Glomerular visceral epithelial cell (primary cell): ENCODE data around the gene TMEM117.
"Not testable (repeated sequence)": the region's sequence is repeated elsewhere in the genome, so short reads cannot be mapped to it uniquely, and the experiment has no call there.

Experiments
- DNase-seq: peaks from one replicate; pipeline ENCODE4 v3.0.0-alpha.2; 2016; ENCODE audit errors: extremely low spot score

Gene TMEM117

DNA sequence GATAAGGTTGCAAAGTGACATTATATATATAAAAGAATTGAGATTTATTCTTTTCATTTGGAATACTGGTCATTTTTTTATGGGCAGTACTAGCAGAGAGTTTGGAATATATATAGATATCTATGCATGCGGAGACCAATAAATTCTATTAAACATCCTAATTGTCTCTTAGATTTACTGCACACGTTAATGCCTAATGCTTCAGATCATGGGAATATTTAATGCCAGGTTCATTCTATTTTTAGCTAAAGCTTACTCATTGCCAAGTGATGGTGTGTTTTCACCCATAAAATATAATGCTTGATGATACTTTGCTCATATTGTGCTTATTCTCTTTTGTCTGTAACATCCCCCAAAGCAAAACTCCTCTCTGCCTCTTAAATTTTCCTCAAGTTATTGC is 264.4 kb downstream of the TMEM117 start:
- DNase-seq, result no peak

DNA sequence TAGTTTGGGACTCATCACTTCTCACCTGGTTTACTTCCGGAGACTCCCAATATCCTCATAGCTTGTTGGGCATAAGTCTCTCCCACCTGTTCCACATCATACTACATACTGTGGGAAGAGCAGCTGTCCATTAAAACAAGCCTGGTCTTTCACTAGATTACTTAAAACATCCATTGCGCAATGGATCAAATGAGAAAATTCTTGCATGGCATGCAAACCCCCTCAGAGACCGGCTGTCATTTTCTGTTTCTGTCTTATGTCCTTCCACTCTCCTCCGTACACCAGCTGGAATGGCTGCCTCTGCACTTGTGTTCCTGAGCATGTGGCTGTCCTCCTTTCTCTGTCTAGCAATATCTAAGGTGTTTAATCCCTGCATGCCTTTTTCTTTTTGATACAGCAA is 265.6 kb downstream of the TMEM117 start:
- DNase-seq, result no peak

DNA sequence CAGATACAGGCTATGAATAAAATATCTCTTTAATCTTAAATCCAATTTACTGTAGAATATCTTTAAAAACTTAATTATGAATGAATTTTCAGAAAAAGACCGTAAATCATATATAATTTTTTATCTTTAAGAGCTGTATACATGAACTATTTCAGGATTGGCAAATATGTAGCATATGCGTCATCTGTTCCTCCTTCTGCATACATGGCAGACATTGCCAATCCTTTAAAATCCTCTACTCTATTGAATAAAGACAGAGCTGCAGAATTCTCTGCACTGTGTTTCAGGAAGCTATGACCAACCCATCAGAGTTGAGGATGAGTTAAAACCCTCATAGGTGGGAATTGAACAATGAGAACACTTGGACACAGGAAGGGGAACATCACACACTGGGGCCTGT is 279.0 kb downstream of the TMEM117 start:
- DNase-seq, result no peak

DNA sequence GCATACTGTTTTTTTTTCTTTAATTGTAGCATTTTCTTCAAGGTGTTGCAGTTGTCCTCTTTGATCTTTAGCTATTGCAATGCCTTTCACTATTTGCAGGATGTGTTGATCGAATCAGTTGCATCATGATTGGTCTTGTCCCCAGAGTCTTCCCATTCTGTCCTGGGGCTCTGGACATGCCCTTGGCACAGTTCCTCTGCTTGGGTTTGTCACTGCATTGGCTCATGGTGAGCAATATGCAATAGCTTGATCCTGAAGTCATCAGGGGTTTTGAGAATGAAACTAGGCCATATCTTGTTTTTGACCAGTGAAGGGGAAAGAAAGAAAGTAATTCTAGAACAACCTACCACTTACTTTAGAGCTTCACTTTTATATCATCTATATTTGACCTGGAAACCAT is 281.5 kb downstream of the TMEM117 start:
- DNase-seq, result no peak

DNA sequence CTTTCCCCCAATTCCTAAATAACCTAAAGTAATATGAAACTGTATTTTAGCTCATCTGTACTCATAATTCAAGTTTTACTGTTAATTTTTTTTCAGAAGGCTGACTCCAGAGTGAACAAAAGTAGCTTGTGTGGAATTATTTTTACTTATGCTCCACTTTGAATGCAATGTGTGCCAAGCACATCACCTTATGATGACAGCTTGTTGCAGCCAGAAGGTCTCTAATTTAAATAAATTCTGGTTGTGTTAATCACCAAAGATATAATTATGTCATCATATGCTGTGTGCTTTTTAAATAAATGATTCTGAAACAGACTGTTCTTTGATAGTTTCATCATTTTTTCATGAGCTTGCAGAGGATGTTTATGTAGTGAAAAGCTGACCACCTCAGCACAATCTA is 283.1 kb downstream of the TMEM117 start:
- no peak for DNase-seq

DNA sequence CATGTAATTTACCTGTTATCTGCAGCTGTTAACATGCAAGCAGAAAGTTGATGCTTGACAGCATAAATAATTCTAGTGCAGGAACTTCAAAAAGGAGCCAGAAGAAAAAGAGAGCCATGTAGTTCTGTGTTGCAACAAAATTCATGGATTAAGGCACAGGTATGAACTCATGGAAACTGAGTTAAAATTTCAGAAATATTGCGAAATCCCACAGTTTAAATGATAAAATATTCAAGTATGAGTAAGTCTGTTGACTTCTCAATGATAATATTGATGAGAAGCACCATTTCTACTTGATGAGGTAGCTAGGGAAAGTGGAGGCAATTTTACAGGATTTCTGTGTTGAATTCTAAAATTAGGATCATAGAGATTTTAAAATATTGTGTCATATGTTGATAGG is 290.9 kb downstream of the TMEM117 start:
- no peak for DNase-seq

DNA sequence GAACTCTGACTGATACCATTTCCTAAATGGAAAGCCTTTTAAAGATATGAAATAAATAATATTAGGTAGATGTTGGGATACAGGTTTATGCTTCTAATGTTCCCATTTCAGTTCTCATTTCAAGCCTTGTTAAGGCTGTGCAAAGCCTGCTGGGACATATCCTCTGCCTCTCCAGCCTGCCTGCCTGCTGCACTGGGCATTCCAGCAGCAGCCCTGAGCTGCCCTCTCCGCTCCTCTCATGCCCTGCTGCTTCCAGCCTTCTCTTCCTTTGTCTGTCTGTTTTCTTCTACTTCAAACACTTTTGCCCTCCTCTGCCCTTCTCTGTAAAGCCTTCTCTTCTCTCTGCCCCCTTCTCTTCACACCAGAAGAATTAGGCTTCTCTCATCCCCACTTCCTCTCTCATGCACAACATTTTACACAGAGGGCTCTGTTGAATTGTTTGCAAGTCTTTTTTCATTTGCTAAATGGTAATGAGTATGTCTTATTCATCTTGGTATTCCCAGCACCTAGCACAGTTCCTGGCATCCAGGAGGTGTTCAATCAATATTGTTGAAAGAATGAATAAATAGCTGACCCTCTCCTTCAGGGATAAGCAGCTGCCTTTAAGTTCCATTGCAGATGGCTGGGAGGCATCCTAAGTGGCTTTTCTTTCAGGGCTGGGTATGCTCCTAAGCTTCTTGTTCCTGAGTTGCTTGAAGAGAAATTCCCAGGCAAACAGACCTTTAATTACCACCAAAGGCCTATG is 292.3 kb downstream of the TMEM117 start:
- DNase-seq, result no peak

DNA sequence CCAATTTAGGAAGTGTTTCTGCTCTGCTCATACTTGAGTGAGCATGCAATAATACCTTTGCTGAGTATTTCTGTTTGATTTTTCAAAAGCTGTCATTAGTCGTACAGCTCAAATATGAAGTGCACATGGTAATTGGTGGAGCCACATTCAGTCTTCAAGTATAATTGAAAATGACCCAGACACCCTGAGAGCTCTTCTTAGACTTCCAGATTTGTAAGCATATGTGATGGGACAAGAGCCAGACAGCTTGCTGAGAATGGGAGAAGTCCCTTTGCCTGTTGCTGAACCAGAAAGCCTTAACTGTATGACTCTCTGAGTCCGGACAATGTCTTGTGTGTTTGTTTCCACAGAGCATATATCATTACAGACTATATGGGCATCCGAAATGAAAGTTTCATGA is 307.3 kb downstream of the TMEM117 start:
- DNase-seq, result no peak

DNA sequence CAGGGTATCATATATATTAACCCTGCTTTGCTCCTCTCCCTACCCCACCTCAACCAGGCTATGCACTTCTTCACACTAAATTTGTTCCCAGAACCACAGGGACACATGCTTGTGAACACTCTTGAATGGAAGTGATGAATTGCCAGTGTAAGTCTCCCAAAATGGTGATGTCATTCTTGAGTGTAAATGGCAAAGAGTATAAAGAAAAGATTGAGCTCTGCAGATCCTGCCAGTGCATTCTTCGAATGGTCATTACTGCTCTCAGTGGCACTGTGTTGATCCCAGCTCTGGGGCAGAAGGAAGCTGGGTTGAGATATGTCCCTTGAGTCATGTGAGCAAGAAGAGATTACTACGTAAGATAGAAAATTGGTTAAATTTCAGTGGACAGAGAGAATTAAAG is 313.1 kb downstream of the TMEM117 start:
- no peak for DNase-seq

DNA sequence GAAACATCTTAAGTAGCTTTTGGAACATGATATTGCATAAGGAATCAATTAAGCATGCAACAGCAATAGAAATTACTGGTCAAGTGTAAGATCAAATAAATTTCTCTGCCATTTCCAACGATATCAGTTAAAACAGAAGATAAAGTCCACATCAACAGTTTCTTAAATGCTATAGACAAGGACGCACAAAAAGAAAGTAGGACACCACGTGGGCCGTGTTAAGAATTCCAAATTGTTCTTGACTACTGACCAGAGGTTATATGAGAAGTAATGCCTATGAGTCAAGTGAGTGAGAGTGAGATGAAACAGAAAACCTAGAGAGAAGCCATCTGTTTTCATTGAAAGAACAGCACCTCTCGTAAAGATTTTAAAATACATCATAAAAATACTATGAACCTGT is 318.2 kb downstream of the TMEM117 start:
- no peak for DNase-seq

DNA sequence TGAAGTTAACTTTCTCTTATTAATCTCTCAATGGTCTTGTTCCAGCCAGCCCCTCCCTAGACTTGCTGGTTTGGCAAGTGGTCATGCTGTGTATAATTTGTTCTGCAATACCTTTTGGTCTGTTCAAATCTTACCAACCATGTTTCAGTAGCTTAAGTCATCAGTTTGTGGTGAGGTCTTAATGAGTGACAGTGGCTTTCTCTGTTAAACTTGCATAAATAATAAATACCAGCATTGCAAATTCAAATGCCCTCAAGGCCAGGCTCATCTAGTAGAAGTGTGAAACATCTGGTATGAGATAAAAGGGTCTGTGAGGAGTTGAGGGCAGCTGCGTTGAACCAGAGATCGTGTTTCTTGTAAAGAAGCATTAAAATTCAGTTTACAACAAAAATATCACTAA is 319.5 kb downstream of the TMEM117 start:
- DNase-seq, result no peak

DNA sequence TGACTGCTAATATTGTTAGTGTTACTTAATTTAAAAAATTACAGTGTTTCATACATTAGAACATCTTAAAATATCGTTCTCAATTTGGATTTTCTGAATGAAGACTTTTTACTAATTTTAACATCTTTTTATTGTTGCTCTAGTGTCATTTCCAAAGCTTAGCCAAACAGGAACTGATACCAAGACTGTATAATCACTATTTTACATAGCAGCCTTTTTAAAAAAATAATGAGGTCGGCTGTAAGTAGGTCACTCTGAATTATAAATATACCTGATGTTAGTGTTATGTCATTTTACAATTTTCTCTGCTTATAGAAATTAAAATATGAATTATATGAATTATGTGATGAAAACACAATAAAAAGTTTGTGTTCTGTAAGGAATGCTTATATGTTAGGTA is 321.5 kb downstream of the TMEM117 start:
- DNase-seq, result no peak

DNA sequence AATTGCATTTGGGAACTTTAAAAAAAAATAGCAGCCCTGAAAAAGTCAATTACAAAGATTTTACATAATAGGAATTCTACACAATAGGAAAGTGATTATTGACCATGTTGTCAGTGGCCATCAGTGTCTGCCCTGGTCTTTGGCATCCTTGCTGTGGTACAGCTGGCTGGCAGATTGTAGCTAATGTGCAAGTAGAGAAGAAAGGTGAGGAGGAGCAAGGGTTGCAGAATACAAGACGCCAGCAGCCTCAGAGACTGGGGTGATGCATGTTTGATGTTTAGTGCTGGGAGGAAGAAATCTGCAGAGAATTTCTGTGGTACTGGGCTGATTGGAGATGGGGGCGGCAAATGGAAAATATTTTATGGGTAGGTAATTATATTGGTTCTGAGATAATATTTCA is 322.9 kb downstream of the TMEM117 start:
- DNase-seq, result no peak

DNA sequence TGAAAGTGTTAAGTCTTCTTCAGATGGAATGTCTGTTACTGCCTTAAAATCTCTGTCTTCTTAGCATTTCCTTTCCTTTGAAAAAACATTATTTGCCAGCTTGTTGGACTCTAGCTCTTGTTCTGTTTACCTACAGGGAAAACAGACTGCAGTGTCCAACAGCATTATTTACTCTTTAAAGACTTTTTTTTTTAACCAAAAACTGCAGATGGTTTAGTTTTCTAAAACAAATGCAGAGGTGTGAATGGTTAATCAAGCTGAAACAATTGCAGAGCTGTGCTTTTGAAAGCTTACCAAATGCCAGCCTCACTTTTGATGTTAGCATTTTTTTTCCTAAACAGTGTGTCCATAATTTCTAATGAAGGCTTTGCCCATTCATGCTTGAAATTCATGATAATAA is 323.3 kb downstream of the TMEM117 start:
- DNase-seq, result no peak

DNA sequence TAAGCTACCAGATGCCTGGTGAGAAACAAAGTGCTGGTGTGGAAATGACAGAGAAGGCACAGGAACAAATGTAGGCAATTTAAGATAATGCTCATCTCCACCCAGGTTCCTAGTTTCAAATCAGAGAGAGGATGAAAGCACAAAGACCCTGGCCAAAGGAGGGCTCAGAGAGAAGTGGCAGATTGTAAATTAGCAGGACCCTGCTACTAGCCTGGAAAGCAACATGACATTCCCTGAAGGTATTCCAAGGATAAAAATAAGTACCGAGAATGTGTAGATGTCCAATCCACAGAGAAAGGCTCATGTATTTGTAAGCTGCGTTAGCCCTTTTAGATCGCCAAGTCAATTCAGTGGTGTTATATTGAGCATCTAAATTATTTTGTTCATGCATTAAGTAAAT is 324.0 kb downstream of the TMEM117 start:
- no peak for DNase-seq

DNA sequence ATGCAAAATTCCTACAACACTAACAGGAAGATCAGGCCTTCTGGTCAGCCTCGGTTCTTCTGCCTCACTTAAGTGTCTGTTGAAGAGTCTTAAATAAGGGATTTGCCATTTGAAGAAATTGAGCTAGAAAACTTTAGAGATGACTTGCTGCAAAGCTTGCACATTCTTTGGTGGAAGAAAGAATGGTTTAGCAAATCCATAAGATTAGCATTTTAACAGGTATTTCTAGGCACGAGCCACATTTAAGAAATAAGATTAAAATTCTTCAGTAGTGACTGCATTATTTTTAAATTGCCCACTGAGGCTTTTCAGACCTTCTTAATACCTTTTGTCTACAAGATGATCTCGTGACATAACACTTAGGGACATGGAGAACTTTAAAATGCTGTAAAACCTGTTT is 327.1 kb downstream of the TMEM117 start:
- no peak for DNase-seq

DNA sequence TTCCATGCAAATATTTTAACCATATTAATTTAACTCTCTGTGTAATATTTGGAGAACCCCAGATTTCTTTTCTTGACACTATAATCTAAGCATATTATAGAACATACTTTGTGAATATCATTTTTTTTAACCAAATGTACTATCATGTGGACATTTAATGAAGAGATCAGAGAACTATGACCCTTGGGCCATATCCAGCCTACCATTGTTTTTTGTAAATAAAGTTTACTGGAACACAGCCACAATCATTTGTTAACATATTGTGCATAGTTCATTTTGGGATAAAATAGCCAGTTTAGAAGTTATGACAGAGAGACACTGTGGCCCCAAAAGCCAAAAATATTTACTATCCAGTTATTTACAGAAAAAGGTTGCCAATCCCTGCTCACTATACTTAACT is 338.2 kb downstream of the TMEM117 start:
- DNase-seq, result no peak

DNA sequence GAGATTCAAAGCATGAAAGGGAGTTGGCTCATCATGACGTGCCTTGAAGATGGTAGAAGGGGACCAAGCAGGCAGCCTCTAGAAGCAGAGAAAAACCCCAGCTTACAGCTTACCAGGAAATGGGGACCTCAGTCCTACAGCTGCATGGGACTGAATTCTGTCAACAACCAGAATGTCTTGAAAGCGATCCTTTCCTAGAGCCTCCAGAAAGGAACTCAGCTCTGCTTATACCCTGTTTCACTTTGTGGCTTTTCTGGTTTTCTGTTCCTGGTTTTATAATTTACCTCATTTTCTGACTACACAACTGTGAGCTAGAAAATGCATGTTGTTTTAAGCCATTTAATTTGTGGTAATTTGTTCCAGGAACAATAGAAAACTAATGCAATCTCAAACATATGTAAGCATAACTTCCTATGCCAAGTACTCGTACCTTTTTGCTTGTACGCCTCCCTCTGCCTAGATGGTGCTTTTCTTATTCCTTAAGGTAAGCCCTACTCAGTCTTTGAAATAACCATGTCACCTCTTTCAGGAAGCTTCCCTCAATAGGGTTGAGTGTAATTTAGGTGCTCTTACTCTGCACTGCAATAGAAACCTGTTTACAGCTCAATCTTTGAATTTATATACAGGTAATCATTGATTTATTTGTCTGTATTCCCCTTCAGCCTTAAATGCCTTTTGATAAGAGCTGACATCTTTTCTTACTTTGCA is 348.8 kb downstream of the TMEM117 start:
- no peak for DNase-seq

DNA sequence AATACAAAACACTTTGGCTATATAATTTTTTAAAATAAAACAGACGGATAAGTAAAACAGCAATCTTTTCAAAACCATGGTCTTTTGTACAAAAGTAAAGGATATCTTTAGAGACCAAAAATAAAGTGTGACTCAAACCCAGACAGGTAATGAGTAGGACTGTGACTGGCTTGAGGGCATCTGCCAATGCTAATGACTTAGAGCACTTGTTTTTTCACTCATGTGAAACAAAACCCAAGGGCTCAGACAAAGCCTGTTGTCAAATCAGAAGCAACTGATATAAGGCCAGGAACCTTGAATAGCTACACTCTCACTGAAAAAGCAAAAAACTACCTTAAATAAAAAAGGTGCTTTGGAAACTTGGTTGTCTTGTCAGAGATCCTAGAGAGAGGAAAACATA is 357.4 kb downstream of the TMEM117 start:
- DNase-seq, result no peak

DNA sequence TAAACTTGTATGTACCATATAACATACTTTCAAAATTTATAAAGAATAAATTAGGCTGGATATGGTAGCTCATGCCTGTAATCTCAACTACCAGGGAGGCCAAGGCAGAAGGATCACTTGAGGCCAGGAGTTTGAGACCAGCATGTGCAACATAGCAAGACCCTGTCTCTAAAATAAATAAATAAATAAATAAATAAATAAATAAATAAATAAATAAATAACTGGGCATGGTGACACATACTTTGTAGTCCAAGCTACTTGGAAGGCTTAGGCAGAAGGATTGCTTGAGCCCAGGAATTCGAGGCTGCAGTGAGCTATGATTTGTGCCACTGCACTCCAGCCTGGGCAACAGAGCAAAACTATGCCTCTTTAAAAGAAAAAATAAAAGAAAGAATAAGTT is 359.8 kb downstream of the TMEM117 start:
- not testable (repeated sequence) for DNase-seq

DNA sequence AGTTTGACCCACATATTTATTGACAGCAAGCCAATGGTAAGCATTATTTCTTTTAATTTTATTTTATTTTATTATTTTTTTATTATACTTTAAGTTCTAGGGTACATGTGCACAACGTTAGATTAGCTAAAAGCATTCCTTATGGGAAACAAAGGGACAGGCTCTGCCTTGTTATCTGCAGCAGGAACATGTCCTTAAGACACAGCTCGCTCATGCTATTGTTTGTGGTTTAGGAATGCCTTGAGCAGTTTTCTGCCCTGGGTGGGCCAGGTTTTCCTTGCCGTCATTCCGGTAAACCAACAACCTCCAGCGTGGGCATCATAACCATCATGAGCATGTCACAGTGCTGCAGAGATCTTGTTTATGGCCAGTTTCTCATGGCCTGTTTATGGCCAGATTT is 370.2 kb downstream of the TMEM117 start:
- DNase-seq, result no peak

DNA sequence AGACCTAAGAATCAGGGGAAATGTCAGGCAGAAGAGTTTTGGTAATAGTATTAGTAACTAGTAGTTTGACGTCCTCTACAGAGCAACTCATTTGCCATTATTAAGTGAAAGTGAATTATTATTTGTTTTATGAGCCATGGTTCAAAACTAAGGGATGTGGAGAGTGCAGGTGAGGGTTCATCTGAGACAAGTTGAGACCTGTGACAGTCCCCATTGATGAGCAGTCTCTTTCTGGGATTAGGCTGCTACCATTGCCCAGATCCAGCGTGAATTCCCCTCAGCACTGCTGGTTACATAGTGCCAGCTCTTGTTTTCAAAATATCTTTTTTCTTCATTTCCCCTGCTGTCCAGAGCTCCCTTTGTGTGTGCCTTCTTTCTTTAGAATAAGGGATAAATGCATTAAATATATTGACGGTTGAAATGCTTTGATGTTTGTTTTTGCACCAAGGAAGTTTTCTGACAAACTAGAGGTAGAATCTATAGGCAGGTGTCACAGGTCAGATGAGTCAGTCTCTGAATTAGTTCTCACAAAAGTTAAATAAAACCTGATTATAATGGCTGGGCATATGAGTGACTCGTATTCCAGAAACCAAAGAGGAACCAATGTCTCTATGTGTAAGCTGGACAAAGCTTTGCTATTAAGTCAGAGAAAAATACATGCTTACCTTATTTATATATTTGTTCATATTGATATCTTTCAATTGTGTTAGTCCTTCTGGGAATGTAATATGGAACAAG is 381.4 kb downstream of the TMEM117 start:
- DNase-seq, result no peak

DNA sequence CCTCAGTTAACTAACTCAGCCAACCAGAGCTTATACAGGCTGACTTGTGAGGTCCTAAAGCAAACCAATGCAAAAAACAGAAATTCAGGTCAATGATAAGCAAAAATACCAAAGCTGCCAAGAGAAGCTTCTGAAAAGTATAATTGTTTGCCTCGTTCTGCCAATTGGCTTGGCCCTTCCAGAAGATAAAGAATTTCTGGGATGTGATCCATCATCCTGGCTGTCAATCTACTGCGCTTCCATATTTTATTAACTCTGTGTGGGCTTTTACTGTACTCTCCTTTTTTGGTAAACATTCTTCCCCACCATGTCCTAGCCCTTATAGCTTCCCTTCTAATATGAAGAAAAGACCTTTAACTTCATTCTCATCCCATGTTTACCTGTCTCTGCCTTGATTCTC is 387.9 kb downstream of the TMEM117 start:
- DNase-seq, result no peak
